Activated T-cell treated with anti-CD3 and anti-CD28 coated beads, Interleukin-2, amount 50 U/mL, for 72 hours (primary cell): ENCODE data around the gene HSDL1. TPM values are rescaled to one million over a fixed set of nuclear protein-coding genes. Genes with fewer than 3 reads are reported as not detected.

ENCODE experiments used
- ATAC-seq, 2 donors: fragments of 150-1000 bp; cut with Tn5 transposase; replicated peaks in 1 of 2; 2 replicates each; pipeline ENCODE4 v1.10.0; 2021; ENCODE audit warnings: moderate library complexity in 2 of 2, mild to moderate bottlenecking in 1 of 2
- DNase-seq, 2 donors: peaks; one replicate each; pipeline ENCODE4 v3.0.0; 2021 to 2022; ENCODE audit warnings: mixed read lengths in 1 of 2
- H3K27ac Mint-ChIP-seq: one replicate; pipeline ENCODE4 v1.8.0; 2022; ENCODE audit warnings: mild to moderate bottlenecking, moderate library complexity, mixed read lengths
- H3K27me3 Mint-ChIP-seq: one replicate; pipeline ENCODE4 v1.8.0; 2022; ENCODE audit warnings: low read depth, mixed read lengths
- H3K36me3 Mint-ChIP-seq, 2 donors: one replicate each; pipeline ENCODE4 v1.8.0; 2022; ENCODE audit warnings: mixed read lengths in 2 of 2, mild to moderate bottlenecking in 1 of 2; ENCODE audit not compliant: insufficient read depth in 2 of 2
- H3K4me1 Mint-ChIP-seq: one replicate; pipeline ENCODE4 v1.8.0; 2022; ENCODE audit warnings: low read depth, mixed read lengths
- H3K4me3 Mint-ChIP-seq, 2 donors: one replicate each; pipeline ENCODE4 v1.8.0; 2022; ENCODE audit warnings: mild to moderate bottlenecking in 2 of 2, mixed read lengths in 2 of 2, moderate library complexity in 2 of 2
- H3K9me3 Mint-ChIP-seq, 2 donors: one replicate each; pipeline ENCODE4 v1.8.0; 2022; ENCODE audit warnings: mixed read lengths in 2 of 2
- total RNA-seq, 2 donors: library from RNA; stranded (reverse); gene quantifications; one replicate each; pipeline ENCODE4 v1.2.3, GENCODE V29; 2022

HSDL1 gene
- total RNA-seq, 2 donors from 2014 or later = 13.0 to 14.6 TPM

GRCh38 chr16:84166796-84167695, 22.1 kb upstream of the HSDL1 start:
- DNase-seq (peak; percentile 50 to 65), ATAC-seq (peak; percentile 86 to 95)
- no peaks in the 10 kb centered on the region for H3K4me1 Mint-ChIP-seq
- H3K27me3 Mint-ChIP-seq = peaks cover 33% of the 10 kb centered on the region
- H3K27ac Mint-ChIP-seq = no peak overlapping the region
- no peaks in the 10 kb centered on the region for H3K36me3 Mint-ChIP-seq
- no peaks in the 10 kb centered on the region for H3K9me3 Mint-ChIP-seq
- H3K4me3 Mint-ChIP-seq = no peak overlapping the region

- no peaks in the 10 kb centered on the region for H3K4me1 Mint-ChIP-seq
- H3K9me3 Mint-ChIP-seq = no peaks in the 10 kb centered on the region
- no peak for DNase-seq
- no peak overlapping the region for H3K27ac Mint-ChIP-seq
- no peak for ATAC-seq
- H3K36me3 Mint-ChIP-seq = no peaks in the 10 kb centered on the region
- H3K27me3 Mint-ChIP-seq = peaks cover 40% of the 10 kb centered on the region
- no peak overlapping the region for H3K4me3 Mint-ChIP-seq
Observed at GRCh38 chr16:84165746-84166145, 20.8 kb upstream of the HSDL1 start.

- Mint-ChIP-seq H3K4me3 (no peak overlapping the region), H3K27me3 (peaks cover 47% of the 10 kb centered on the region), H3K4me1 (peaks cover 5% of the 10 kb centered on the region)
Observed at GRCh38 chr16:84161801-84162200, 16.8 kb upstream of the HSDL1 start.

DNA sequence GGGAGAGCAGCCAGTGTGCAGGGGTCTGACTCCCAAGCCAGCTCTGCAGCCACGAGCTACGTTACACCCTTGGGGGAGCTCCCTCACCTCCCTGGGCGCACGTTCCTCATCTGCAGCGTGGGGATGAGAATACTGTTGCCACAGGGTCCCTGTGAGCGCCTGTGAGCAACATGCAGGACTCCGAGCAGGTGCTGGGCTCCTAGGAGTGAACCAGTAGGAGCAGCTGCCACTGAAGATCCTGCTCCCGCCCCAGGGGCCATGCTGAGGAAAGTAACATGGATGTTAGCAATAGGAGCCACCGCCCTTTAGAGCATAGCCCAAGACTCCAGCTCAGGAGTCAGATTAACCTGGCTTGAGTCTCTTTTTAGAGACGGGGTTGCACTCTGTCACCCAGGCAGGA, 16.1 kb upstream of the HSDL1 start:
- ATAC-seq = no peak
- Mint-ChIP-seq H3K27me3 (peaks cover 54% of the 10 kb centered on the region), H3K4me1 (peaks cover 7% of the 10 kb centered on the region), H3K4me3 (no peak overlapping the region), H3K9me3 (no peaks in the 10 kb centered on the region), H3K27ac (no peak overlapping the region), H3K36me3 (no peaks in the 10 kb centered on the region)
- no peak for DNase-seq

More at GRCh38 chr16:84161801-84162200, 16.8 kb upstream of the HSDL1 start:
- H3K36me3 Mint-ChIP-seq = no peaks in the 10 kb centered on the region
- no peak overlapping the region for H3K27ac Mint-ChIP-seq
- ATAC-seq (no peak), DNase-seq (no peak)
- no peaks in the 10 kb centered on the region for H3K9me3 Mint-ChIP-seq

- no peak overlapping the region for H3K27ac Mint-ChIP-seq
- no peaks in the 10 kb centered on the region for H3K36me3 Mint-ChIP-seq
- H3K27me3 Mint-ChIP-seq = peaks cover 61% of the 10 kb centered on the region
- ATAC-seq (no peak), DNase-seq (no peak)
- H3K4me1 Mint-ChIP-seq = peaks cover 7% of the 10 kb centered on the region
- H3K4me3 Mint-ChIP-seq = no peak overlapping the region
- H3K9me3 Mint-ChIP-seq = no peaks in the 10 kb centered on the region
Observed at GRCh38 chr16:84159800-84160199, 14.8 kb upstream of the HSDL1 start.

GRCh38 chr16:84159007-84159406, 14.0 kb upstream of the HSDL1 start:
- Mint-ChIP-seq H3K4me3 (no peak overlapping the region), H3K9me3 (no peaks in the 10 kb centered on the region), H3K36me3 (no peaks in the 10 kb centered on the region), H3K27ac (no peak overlapping the region), H3K4me1 (peaks cover 7% of the 10 kb centered on the region), H3K27me3 (peaks cover 53% of the 10 kb centered on the region)
- DNase-seq (no peak), ATAC-seq (no peak)

DNA sequence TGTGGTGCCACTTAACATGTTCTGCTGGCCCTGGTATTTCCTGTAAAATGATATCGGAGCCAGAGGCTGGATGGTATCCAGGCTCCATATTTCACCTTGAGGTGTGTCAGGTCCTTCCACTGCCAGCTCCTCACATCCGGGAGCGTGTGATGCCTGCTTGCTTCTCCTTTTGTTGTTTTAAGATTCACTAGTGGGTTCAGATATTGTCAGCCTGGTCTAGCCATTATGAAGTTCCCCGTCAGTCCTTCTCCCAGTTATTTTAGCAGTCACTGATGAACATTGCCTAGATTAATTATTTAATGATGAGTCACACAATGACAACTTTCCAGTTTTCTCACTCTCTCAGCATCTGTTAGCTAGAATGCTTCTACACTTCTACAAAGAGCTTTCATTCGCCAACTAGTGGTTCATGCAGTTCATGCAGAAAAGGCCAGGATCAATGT, 11.4 kb upstream of the HSDL1 start:
- Mint-ChIP-seq H3K9me3 (no peaks in the 10 kb centered on the region), H3K36me3 (no peaks in the 10 kb centered on the region), H3K4me1 (peaks cover 7% of the 10 kb centered on the region), H3K27ac (no peak overlapping the region), H3K4me3 (no peak overlapping the region), H3K27me3 (peaks cover 34% of the 10 kb centered on the region)
- ATAC-seq (no peak), DNase-seq (no peak)

GRCh38 chr16:84155771-84156170, 10.8 kb upstream of the HSDL1 start:
- no peaks in the 10 kb centered on the region for H3K9me3 Mint-ChIP-seq
- peaks cover 33% of the 10 kb centered on the region for H3K27me3 Mint-ChIP-seq
- no peak overlapping the region for H3K27ac Mint-ChIP-seq
- no peak overlapping the region for H3K4me3 Mint-ChIP-seq
- peaks cover 7% of the 10 kb centered on the region for H3K4me1 Mint-ChIP-seq
- no peaks in the 10 kb centered on the region for H3K36me3 Mint-ChIP-seq
- ATAC-seq (no peak), DNase-seq (no peak)

- ATAC-seq = no peak
- Mint-ChIP-seq H3K27ac (no peak overlapping the region), H3K27me3 (peaks cover 33% of the 10 kb centered on the region), H3K4me1 (peaks cover 7% of the 10 kb centered on the region), H3K9me3 (no peaks in the 10 kb centered on the region), H3K36me3 (no peaks in the 10 kb centered on the region), H3K4me3 (no peak overlapping the region)
- no peak for DNase-seq
Observed at GRCh38 chr16:84155226-84155625, 10.2 kb upstream of the HSDL1 start.

DNA sequence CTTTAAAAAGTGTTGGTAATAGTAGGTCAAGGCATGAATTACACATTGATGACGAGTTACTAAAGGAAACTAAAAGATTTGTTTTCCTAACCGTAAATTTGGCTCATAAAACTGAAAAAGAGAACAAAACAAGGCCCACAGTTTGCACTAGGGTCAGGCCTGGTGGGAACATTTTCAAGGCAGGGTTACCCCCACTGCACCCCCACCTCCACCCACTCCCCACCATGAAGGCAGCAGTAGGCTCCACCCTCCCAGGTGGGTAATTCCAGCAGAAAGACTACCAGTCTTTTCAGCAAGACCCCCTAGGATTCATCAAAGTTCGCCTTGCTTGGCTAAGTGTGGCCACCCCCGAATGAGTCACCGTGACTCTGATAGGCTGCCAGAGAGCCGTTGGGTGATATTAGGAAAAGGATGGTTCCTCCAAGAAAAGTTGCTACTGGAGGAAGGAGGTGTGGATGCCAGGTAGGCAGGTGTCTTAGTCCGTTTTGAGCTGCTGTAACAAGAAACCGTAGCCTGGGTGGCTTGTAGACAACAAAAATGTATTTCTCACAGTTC, 8.8 kb upstream of the HSDL1 start:
- no peaks in the 10 kb centered on the region for H3K36me3 Mint-ChIP-seq
- no peak overlapping the region for H3K4me3 Mint-ChIP-seq
- DNase-seq = no peak
- no peak overlapping the region for H3K27ac Mint-ChIP-seq
- H3K9me3 Mint-ChIP-seq = no peaks in the 10 kb centered on the region
- peaks cover 20% of the 10 kb centered on the region for H3K27me3 Mint-ChIP-seq
- ATAC-seq = no peak
- peaks cover 7% of the 10 kb centered on the region for H3K4me1 Mint-ChIP-seq

DNA sequence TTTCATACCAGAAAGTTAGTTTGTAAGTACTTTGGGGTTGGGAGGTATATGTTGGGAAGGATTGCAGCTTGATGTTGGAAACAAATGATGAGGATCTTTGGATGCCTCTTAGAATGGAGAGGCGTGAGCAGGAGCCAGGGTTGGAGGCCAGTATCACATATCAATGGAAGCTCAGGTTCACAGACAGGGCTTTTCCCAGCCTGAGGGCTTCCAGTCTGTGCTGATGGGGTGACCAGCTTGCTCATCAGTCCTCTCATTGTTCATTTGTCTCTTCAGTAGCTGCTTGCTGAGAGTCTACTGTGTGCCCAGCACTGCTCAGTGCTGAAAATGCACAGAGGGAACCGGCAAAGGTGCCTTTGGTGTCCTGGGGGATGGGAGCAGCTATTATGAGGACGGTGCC, 5.9 kb upstream of the HSDL1 start:
- DNase-seq (no peak), ATAC-seq (no peak)
- H3K27ac Mint-ChIP-seq = no peak overlapping the region
- H3K9me3 Mint-ChIP-seq = no peaks in the 10 kb centered on the region
- H3K27me3 Mint-ChIP-seq = peaks cover 15% of the 10 kb centered on the region
- no peaks in the 10 kb centered on the region for H3K36me3 Mint-ChIP-seq
- H3K4me3 Mint-ChIP-seq = no peak overlapping the region
- H3K4me1 Mint-ChIP-seq = no peaks in the 10 kb centered on the region

- Mint-ChIP-seq H3K27ac (peak overlapping the region; percentile 76), H3K36me3 (peaks cover 0 to 3% of the 10 kb centered on the region in 2 donors), H3K9me3 (no peaks in the 10 kb centered on the region), H3K27me3 (peaks cover 6% of the 10 kb centered on the region), H3K4me1 (peaks cover 29% of the 10 kb centered on the region), H3K4me3 (peak overlapping the region; percentile 97 to 98)
- peak; percentile 59 to 64 for ATAC-seq
- peak; percentile 46 to 68 for DNase-seq
Observed at GRCh38 chr16:84144209-84144858, 643 bp downstream of the HSDL1 start.

DNA sequence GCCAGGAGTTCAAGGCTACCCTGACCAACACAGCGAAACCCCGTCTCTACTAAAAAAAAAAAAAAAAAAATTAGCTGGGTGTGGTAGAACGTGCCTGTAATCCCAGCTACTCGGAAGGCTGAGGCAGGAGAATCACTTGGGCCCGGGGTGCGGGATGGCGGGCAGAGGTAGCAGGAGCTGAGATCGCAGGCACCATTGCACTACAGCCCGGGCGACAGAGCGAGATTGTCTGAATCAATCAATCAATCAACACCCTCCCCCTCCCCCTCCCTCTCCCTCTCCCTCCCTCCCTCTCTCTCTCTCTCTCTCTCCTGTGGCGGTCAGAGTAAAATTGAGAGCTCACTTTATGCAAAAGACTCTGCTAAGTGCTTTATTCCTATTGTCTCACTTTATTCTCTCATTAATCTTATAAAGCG, 1.2 kb downstream of the HSDL1 start:
- H3K4me1 Mint-ChIP-seq = peaks cover 34% of the 10 kb centered on the region
- H3K9me3 Mint-ChIP-seq = no peaks in the 10 kb centered on the region
- H3K4me3 Mint-ChIP-seq = peak overlapping the region; percentile 97 to 98
- peaks cover 0 to 3% of the 10 kb centered on the region in 2 donors for H3K36me3 Mint-ChIP-seq
- peaks cover 6% of the 10 kb centered on the region for H3K27me3 Mint-ChIP-seq
- ATAC-seq (no peak), DNase-seq (peak in 1 of 2 donors; percentile 7)
- H3K27ac Mint-ChIP-seq = peak overlapping the region; percentile 76
